NCI-H1105 (cell line): ENCODE results near the gene ZNF519.
A peak's percentile ranks its signal among the peaks of the same experiment; 100 is the strongest.
"Not testable (repeated sequence)": the region's sequence is repeated elsewhere in the genome, so short reads cannot be mapped to it uniquely, and the experiment has no call there.

ENCODE experiments used
- DNase-seq: peaks from one replicate; lab custom pipeline; 2025; lab: John Stamatoyannopoulos, UW

The ZNF519 gene

GRCh38 chr18:14132271-14132700 lies at the start of gene ZNF519:
Gene ZNF519 (minus strand): TSS chr18:14132435. CDS start chr18:14132277, 158 bp downstream.
- peak; percentile 93 for DNase-seq

- DNase-seq: no peak
Measured at GRCh38 chr18:14179306-14179705, 47.1 kb upstream of the ZNF519 start.

GRCh38 chr18:14178321-14179196 lies 46.3 kb upstream of the ZNF519 start:
- DNase-seq: peak; percentile 57

DNA sequence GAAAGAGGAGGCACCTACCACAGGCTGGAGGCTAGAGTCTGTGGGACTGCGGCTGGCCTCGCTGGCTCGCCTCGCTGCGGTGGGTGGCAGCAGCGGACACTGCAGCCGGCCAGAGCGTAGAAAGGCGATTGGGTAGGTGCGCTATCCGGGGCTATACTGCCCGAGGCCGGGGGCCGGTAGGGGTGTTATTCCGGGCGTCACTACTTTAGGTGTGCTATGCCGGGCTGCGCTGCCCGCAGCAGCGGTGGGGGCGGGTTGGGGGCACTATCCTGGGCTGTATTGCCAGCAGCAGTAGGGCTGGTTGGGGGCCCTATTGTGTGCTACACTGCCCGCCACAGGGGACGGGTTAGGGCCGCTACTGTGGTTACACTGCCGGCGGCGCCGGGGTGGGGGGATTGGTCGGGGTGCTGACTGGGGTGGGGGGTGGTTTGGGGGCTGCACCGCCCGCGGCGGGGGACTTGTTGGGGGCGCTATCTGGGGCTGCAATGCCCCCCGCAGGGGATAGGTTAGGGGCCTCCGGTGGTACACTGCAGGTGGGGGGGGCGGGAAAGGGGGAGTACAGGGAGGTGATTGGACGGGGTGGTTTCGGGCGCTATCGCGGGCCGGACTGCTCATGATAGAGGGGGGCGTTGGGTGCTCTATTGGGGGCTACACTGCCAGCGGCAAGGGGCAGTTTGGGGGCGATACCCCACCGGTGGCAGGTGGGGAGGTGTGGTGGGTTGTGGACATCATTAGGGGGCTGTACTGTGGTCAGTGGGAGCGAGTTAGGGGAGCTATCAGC lies 45.5 kb upstream of the ZNF519 start:
- DNase-seq: not testable (repeated sequence)

- DNase-seq: not testable (repeated sequence)
Measured at GRCh38 chr18:14175404-14175803, 43.2 kb upstream of the ZNF519 start.

DNA sequence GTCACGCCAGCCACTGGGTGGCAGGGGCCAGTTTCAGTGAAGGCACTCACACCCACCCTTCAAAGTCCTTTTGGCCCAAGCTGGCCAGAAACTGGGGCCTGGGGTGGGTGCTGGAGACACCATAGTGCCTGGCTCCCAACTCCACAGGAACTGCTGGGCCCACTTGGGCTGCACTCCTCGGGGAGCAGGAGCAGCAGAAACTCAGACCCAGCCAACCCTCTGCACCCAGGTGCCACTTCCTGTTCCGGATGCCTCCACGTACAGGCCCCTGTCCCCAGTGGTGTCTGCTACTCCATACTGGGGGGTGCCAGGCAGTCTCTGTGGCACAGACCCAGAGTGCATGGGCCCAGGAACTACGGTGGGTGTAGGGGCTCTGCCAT lies 42.5 kb upstream of the ZNF519 start:
- no peak for DNase-seq

DNA sequence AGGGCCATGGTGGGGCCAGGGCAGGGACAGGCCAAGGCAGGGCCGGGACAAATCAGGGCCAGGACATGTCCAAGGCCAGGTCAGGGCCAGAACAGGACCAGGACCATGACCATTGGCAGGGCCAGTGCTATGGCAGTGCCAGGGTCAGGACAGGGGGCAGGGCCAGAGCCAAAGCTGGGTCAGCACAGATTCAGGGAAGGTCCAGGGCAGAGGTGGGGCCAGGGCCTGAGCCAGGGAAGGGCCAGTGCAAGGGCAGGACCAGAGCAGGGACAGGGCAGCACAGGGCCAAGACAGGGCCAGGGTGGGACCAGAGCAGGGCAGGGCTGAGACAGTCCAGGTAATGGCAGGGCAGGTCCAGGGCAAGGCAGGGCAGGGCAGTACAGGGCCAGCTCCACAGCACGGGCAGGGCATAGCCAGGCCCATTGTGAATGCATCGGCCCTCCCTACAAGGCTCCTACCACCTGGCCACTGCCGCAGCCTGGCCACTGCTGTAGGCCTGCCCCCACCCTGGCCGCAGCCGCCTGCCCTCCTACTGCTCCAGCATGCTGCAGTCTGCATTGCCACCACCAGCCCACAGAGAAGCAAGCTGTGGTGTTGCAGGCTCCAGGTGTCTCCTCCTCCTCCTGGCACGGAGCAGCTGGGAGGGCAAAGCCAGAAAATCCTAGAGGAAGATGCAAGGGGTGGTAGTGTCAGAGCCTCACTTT lies 41.9 kb upstream of the ZNF519 start:
- DNase-seq: not testable (repeated sequence)

GRCh38 chr18:14173116-14173951 lies 41.1 kb upstream of the ZNF519 start:
- not testable (repeated sequence) for DNase-seq

DNA sequence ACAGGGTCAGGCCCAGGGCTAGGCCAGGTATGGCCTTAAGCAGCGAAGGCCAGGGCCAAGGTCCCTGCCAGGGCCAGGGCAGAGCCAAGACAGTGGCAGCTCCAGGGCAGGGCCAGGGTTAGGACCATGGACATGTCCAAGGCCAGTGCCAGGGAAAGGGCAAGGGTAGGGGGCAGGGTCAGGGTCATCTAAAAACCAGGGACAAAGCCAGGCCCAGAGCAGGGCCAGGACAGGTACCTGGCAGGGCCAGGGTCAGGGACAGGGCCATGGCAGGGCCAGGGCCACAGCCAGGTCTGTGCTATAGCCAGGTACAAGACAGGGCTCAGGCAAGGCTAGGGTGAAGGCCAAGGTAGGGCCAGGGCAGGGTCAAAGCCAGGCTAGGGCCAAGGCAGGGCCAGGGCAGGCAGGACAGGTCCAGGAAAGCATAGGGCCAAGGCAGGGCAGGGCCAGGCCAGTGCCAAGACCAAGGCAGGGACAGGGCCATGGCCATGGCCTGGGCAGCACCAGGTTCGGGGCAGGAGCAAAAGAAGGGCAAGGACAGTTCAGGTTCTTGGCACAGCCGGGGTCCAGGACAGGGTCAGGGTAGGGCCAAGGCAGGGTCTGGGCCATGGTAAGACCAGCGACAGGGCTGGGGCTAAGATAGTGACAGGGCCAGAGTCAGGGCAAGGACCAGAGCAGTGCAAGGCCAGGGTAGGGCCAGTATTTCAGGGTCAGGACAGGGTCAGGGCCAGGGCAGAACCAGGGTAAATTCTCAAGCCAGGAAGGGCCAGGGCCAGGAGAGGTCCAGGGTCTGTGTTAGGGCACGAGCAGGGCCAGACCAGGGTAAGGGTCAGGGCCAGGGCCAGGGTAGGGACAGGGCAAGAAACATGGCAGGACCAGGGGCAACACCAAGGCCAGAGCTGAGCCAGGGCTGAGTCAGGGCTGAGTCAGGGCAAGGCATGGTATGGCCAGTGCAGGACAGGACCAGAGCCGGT lies 40.2 kb upstream of the ZNF519 start:
- not testable (repeated sequence) for DNase-seq

DNA sequence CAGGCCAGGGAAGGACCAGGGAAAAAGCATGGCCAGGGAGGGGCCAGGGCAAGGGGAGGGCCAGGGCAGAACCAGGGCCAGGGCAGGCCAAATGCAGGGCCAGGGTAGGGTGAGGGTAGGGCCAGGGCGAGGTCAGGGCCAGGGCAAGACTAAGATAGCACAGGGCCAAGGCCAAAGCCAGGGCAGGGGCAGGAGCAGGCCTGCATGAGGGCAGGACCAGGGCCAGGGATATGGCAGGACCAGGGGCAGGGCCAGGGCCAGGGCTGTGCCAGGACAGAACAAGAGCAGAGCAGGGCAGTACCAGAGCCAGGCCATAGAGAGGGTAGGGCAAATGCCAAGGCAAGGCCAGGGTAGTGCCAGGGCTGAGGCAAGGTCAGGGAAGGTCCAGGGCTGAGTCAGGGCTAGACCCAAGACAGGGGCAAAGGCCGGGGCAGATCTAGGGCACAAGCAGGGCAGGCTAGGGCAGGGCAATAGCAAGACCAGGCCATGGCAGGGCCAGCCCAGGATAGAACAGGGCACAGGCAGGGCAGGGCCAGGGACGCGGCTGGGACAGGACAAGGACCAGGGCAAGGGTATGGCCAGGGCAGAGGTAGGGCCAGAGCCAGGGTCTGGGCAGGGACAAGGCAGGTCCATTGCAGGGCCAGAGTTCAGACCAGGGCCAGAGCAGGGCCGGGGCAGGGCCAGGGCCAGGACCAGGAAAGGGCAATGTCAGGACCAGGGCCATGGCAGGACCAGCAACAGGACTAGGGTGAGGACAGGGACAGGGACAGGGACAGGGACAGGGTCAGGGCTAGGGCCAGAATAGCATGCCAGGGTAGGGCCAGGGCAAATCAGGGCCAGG lies 39.3 kb upstream of the ZNF519 start:
- DNase-seq: not testable (repeated sequence)

DNA sequence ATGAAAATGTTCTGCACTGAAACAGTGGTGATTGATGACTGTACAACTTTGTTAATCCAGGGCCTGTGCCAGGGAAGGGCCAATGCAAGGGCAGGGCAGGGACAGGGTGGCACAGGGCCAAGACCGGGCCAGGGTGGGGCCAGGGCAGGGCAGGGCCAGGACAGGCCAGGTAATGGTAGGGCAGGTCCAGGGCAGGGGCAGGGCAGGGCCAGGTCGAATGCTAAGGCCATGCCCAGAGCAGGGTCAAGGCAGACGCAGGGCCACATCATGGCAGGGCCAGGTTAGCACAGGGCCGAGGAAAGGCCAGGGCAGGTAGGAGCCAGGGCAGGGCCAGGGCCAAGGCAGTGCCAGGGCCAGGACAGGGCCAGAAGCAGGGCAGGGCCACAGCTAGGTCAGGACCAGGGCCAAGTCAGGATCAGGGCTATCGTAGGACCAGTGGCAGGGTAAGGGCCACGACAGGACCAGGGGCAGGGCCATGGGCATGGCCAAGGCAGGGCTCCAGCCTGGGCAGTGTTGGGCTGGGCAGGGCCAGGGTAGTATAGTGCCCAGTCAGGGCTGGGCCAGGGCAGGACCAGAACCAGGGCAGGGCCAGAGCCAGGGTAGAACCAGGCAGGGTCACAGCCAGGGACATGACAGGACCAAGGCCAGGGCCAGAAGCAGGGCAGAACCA lies 38.3 kb upstream of the ZNF519 start:
- not testable (repeated sequence) for DNase-seq

DNA sequence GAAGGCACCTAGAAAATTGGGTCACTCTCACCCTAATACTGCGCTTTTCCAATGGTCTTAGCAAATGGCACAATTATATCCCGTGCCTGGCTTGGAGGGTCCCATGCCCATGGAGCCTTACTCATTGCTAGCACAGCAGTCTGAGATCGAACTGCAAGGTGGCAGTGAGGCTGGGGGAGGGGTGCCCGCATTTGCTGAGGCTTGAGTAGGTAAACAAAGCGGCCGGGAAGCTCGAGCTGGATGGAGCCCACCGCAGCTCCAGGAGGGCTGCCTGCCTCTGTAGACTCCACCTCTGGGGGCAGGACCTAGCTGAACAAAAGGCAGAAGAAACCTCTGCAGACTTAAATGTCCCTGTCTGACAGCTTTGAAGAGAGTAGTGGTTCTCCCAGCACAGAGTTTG lies 30.7 kb upstream of the ZNF519 start:
- not testable (repeated sequence) for DNase-seq

DNA sequence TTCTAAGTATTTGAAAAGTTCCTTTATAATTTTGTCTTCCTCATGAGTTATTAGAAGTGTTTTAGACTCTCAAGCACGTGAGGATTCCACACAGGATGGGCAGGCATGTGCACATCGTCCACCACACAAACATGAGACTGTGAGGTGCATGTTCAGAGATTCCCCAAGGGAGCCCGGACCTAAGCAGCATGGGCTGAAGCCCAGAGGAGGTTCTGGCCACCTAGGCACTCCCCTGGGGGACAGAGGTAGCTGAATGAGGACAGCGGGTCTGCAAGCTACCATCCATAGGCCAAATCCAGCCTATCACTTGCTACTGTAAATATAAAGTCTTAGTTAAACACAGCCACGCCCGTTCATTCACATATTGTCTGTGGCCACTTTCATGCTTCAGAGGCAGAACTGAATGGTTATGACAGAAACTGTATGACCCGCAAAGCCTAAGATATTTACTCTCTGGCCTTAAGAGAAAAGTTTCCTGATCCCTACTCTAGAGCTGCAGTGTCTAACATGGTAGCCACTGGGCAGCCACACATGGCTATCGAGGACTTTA lies 19.4 kb upstream of the ZNF519 start:
- DNase-seq: not testable (repeated sequence)

- not testable (repeated sequence) for DNase-seq
Measured at GRCh38 chr18:14150766-14151165, 18.5 kb upstream of the ZNF519 start.

DNA sequence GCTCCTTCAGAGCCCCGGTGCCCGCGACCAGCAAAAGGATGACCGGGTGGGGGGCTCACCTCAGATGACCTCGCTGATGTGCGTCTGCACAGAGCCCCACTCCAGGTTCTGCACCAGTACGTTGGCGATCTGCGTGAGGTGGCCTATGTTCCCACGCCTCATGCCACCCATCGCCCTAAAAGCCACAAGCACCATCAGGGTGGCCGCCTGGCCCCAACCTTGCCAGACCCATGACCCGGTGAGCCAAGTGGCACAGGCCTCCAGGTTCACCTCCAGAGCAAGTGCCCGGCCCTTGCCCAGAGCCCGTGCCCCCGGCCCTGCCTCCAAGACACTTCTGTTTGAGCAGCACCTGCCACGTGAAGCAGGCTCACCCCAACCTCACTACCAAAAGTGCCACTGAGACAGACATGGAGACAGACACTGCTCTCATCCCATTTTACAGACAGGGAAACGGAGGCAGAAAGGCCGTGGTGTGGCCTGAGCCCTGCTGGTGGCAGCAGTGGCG lies 17.7 kb upstream of the ZNF519 start:
- DNase-seq: not testable (repeated sequence)

DNA sequence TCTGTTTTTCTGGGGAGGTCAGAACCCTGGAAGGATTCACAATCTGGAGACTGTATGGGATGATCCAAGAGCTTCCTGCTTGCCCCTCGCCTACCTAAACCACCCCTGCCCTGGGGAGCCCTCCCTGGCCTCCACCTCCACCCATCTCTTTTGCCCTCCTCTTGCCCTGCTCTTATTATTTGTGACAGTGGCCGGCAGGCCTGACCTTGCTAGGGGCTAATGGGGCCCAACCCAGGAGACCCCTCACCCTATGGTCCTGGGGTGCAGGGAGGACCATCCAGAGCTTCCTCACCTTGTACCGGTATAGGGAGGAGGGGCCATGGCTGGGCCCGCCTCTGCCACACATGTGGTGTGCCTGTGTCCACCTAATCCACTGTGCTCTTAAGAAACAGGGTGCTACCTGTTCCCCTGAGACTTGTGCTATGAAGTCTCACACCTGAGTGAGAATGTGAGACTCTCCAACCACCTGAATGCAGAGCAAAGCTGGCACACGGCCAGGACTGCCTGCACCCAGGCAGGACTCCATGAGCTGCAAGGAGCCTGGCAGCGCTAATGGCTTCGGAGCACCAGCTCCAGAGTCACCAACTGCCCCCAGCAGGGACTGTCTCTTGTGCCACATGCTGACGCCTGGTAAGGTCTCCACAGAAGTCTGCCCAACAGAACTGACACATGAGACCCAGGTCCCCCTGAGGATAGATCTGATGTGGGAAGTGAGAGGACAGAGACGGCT lies 17.1 kb upstream of the ZNF519 start:
- DNase-seq: not testable (repeated sequence)
